ENCODE results near the gene CCL1.

GRCh38 chr17:34360601-34361270, 2.3 kb downstream of the CCL1 start:
- TF ChIP-seq, protein P1, sequence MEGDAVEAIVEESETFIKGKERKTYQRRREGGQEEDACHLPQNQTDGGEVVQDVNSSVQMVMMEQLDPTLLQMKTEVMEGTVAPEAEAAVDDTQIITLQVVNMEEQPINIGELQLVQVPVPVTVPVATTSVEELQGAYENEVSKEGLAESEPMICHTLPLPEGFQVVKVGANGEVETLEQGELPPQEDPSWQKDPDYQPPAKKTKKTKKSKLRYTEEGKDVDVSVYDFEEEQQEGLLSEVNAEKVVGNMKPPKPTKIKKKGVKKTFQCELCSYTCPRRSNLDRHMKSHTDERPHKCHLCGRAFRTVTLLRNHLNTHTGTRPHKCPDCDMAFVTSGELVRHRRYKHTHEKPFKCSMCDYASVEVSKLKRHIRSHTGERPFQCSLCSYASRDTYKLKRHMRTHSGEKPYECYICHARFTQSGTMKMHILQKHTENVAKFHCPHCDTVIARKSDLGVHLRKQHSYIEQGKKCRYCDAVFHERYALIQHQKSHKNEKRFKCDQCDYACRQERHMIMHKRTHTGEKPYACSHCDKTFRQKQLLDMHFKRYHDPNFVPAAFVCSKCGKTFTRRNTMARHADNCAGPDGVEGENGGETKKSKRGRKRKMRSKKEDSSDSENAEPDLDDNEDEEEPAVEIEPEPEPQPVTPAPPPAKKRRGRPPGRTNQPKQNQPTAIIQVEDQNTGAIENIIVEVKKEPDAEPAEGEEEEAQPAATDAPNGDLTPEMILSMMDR (conservative IDR thresholded peaks at IDR 0.05; ENCODE audit: low read depth, low read length), result no peak
- TF ChIP-seq POLR2A (IDR thresholded peaks at IDR 0.05; ENCODE audit: low read depth, low read length) (no peak), MXI1 (IDR thresholded peaks at IDR 0.05; ENCODE audit: borderline replicate concordance, low read depth, low read length) (no peak), RCOR1 (IDR thresholded peaks at IDR 0.05; ENCODE audit: insufficient replicate concordance, low read length) (no peak)

Measured in IMR-90 (cell line).